T-cell (primary cell): ENCODE results near the gene TEDC2. TPM values are rescaled to one million over a fixed set of nuclear protein-coding genes. Genes with fewer than 3 reads are reported as not detected.

Experiments
- ATAC-seq, 4 experiments: fragments of 200-7000 bp in 3 of 4; fragments of 150-1000 bp in 1 of 4; cut with Tn5 transposase; replicated peaks in 1 of 4; 1 replicate in 3 of 4; 2 replicates in 1 of 4; pipeline ENCODE4 v1.10.0; 2021; ENCODE audit warnings: moderate library complexity in 3 of 4, mild to moderate bottlenecking in 2 of 4, moderate number of reproducible peaks in 1 of 4
- CTCF ChIA-PET, 2 donors: fragments of 300-600 bp; sonication (Branson Sonifier 250); formaldehyde crosslinking; loops; one replicate each; lab custom pipeline; 2022; ENCODE audit warnings: antibody characterized with exemption in 2 of 2; lab: Charles Lee
- POLR2A ChIA-PET, 2 donors: fragments of 300-600 bp; sonication (Branson Sonifier 250); formaldehyde crosslinking; loops; one replicate each; lab custom pipeline; 2022; ENCODE audit warnings: antibody characterized with exemption in 2 of 2; lab: Charles Lee
- DNase-seq, 35 experiments: peaks; one replicate each; pipeline versions ENCODE4 v3.0.0 to v3.0.0-alpha.2; 2013 to 2023
- H3K27ac ChIP-seq: one replicate; pipeline ENCODE4 v1.5.1; 2013; ENCODE audit warnings: low read length
- H3K27me3 ChIP-seq, 2 experiments: replicated peaks in 1 of 2; 1 replicate in 1 of 2; 2 replicates in 1 of 2; pipeline versions ENCODE4 v1.6.1 to v1.7.0; 2013; ENCODE audit warnings: low read length in 1 of 2, mixed read lengths in 1 of 2; ENCODE audit not compliant: control insufficient read depth in 2 of 2, insufficient read depth in 2 of 2; ENCODE audit errors: extremely low read depth in 1 of 2
- H3K36me3 ChIP-seq, 2 donors: 1 replicate in 1 of 2; 2 replicates in 1 of 2; pipeline versions ENCODE4 v1.6.1 to v1.7.0; 2013; ENCODE audit warnings: low read length in 1 of 2; ENCODE audit not compliant: control insufficient read depth in 2 of 2, insufficient read depth in 1 of 2; ENCODE audit errors: extremely low read depth in 1 of 2
- H3K4me1 ChIP-seq, 2 experiments: 1 replicate in 1 of 2; 2 replicates in 1 of 2; pipeline versions ENCODE4 v1.6.1 to v1.7.0; 2013; ENCODE audit warnings: low read length in 2 of 2, mixed read lengths in 1 of 2; ENCODE audit not compliant: insufficient read depth in 2 of 2, control insufficient read depth in 1 of 2; ENCODE audit errors: extremely low read depth in 1 of 2
- H3K4me3 ChIP-seq, 2 donors: 1 replicate in 1 of 2; 2 replicates in 1 of 2; pipeline versions ENCODE4 v1.5.1 to v1.7.0; 2013; ENCODE audit warnings: mild to moderate bottlenecking in 2 of 2, low read length in 1 of 2, moderate library complexity in 1 of 2; ENCODE audit not compliant: control insufficient read depth in 1 of 2; ENCODE audit errors: extremely low read depth in 1 of 2
- H3K9me3 ChIP-seq: 2 replicates; pipeline ENCODE4 v1.7.0; 2013
- H3K27ac Mint-ChIP-seq, 2 donors: one replicate each; pipeline ENCODE4 v1.8.0; 2020 to 2021; ENCODE audit warnings: mild to moderate bottlenecking in 2 of 2, mixed read lengths in 2 of 2
- H3K27me3 Mint-ChIP-seq, 2 donors: one replicate each; pipeline ENCODE4 v1.8.0; 2021 to 2022; ENCODE audit warnings: mixed read lengths in 2 of 2
- H3K36me3 Mint-ChIP-seq: one replicate; pipeline ENCODE4 v1.8.0; 2021; ENCODE audit warnings: mixed read lengths
- H3K4me1 Mint-ChIP-seq, 3 donors: one replicate each; pipeline ENCODE4 v1.8.0; 2020 to 2022; ENCODE audit warnings: mixed read lengths in 3 of 3, mild to moderate bottlenecking in 1 of 3
- H3K4me3 Mint-ChIP-seq, 3 donors: one replicate each; pipeline ENCODE4 v1.8.0; 2020 to 2022; ENCODE audit warnings: mild to moderate bottlenecking in 3 of 3, mixed read lengths in 3 of 3, moderate library complexity in 3 of 3
- H3K9me3 Mint-ChIP-seq, 3 donors: one replicate each; pipeline ENCODE4 v1.8.0; 2020 to 2022; ENCODE audit warnings: mixed read lengths in 3 of 3
- WGBS: methylation state at CpG from one replicate; pipeline ENCODE4 v1.1.5; 2013; ENCODE audit warnings: missing lambda C conversion rate; ENCODE audit not compliant: insufficient coverage; 5-methylcytosine and 5-hydroxymethylcytosine counted together
- total RNA-seq, 35 experiments: library from RNA in 6 of 35; stranded (reverse) in 6 of 35; fragments of 120-200 nt in 1 of 35; gene quantifications; one replicate each; pipeline versions ENCODE4 v1.2.1 to v1.2.4 and lab custom pipeline; 2013 to 2026

TEDC2 gene
- total RNA-seq, 5 donors from 2014 or later (not counting 1 experiment from before 2014, with no cell fraction given): 0.85 to 1.8 (median 0.93) TPM

DNA sequence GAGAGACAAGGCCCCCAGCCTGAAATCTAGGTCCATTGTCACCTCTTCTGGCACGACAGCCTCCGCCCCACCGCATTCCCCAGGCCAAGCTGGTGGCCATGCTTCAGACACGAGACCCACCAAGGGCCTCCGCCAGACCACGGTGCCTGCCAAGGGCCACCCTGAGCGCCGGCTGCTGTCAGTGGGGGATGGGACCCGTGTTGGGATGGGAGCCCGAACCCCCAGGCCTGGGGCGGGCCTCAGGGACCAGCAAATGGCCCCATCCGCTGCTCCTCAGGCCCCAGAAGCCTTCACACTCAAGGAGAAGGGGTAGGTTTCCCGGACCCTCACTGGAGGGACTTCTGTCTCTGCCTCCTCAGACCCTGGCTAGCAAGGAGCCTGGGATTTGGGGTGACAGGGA, 1.0 kb downstream of the TEDC2 start:
- 96% methylated on average over 13 of the region's 13 CpGs for WGBS
- Mint-ChIP-seq H3K36me3 (peaks cover 3% of the 10 kb centered on the region), H3K9me3 (no peaks in the 10 kb centered on the region), H3K27ac (no peak overlapping the region), H3K27me3 (no peaks in the 10 kb centered on the region), H3K4me3 (peak overlapping the region in 2 of 3 donors; percentile 7 to 21), H3K4me1 (peaks cover 5 to 6% (median 5%) of the 10 kb centered on the region in 3 donors)
- ChIA-PET CTCF (no interaction called here), POLR2A (no interaction called here)
- peaks cover 0 to 5% of the 10 kb centered on the region in 2 experiments for H3K27me3 ChIP-seq
- H3K27ac ChIP-seq: no peak overlapping the region
- H3K9me3 ChIP-seq: no peaks in the 10 kb centered on the region
- H3K4me1 ChIP-seq: peaks cover 3 to 18% of the 10 kb centered on the region in 2 experiments
- DNase-seq: no peak
- ATAC-seq: no peak
- H3K36me3 ChIP-seq: no peaks in the 10 kb centered on the region
- no peak overlapping the region for H3K4me3 ChIP-seq

GRCh38 chr16:2462031-2462866, 2.3 kb downstream of the TEDC2 start:
- CTCF ChIA-PET: no interaction called here
- H3K4me3 Mint-ChIP-seq: no peak overlapping the region

DNA sequence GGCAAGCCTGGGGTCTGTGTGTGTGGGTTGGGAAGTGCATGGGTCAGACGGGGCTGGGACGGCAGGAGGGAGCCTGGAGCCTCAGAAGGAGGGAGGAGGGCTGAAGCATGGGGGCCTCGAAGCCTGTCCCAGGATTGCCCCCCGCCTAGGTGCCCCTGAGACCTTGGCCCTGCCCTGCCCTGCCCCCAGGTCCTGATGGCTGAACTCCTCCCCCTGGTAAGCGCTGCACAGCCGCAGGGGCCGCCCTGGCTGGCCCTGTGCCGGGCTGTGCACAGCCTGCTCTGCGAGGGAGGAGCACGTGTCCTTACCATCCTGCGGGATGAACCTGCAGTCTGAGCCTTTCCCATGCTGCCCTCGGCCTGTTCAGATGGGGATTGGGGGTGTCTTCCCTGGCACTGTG, 4.4 kb downstream of the TEDC2 start:
- Histone ChIP-seq H3K4me3 (no peak overlapping the region), H3K27me3 (peaks cover 0 to 32% of the 10 kb centered on the region in 2 experiments), H3K4me1 (peaks cover 3 to 28% of the 10 kb centered on the region in 2 experiments), H3K9me3 (no peaks in the 10 kb centered on the region), H3K36me3 (no peaks in the 10 kb centered on the region), H3K27ac (no peak overlapping the region)
- H3K36me3 Mint-ChIP-seq: no peaks in the 10 kb centered on the region
- ATAC-seq (no peak), DNase-seq (no peak)
- H3K4me1 Mint-ChIP-seq: peaks cover 5 to 11% (median 8%) of the 10 kb centered on the region in 3 donors
- 90% methylated on average over 8 of the region's 12 CpGs for WGBS
- no peak overlapping the region for H3K4me3 Mint-ChIP-seq
- peaks cover 4 to 9% of the 10 kb centered on the region in 2 donors for H3K27me3 Mint-ChIP-seq
- ChIA-PET POLR2A (interaction anchor here in 1 of 2 donors (0.6 to 0.7 kb wide), 2 partner anchors 41 to 511 kb away, joined by 5 to 7 read pairs; no protein-coding TSS in a partner anchor), CTCF (interaction anchor here in 1 of 2 donors (0.6 kb wide), 1 partner anchor 192 kb away, joined by 5 read pairs; no protein-coding TSS in a partner anchor)
- no peaks in the 10 kb centered on the region for H3K9me3 Mint-ChIP-seq
- H3K27ac Mint-ChIP-seq: no peak overlapping the region

More at GRCh38 chr16:2462031-2462866, 2.3 kb downstream of the TEDC2 start:
- Mint-ChIP-seq H3K4me1 (peaks cover 5 to 6% (median 6%) of the 10 kb centered on the region in 3 donors), H3K27me3 (peaks cover 0 to 2% of the 10 kb centered on the region in 2 donors), H3K9me3 (no peaks in the 10 kb centered on the region), H3K27ac (no peak overlapping the region), H3K36me3 (no peaks in the 10 kb centered on the region)
- no peak for DNase-seq
- no peak overlapping the region for H3K27ac ChIP-seq
- H3K27me3 ChIP-seq: peaks cover 0 to 15% of the 10 kb centered on the region in 2 experiments
- no peaks in the 10 kb centered on the region for H3K36me3 ChIP-seq
- ATAC-seq: no peak
- POLR2A ChIA-PET: no interaction called here
- H3K4me1 ChIP-seq: peaks cover 3 to 19% of the 10 kb centered on the region in 2 experiments
- no peaks in the 10 kb centered on the region for H3K9me3 ChIP-seq
- WGBS: 93% methylated on average over 19 of the region's 23 CpGs
- no peak overlapping the region for H3K4me3 ChIP-seq

DNA sequence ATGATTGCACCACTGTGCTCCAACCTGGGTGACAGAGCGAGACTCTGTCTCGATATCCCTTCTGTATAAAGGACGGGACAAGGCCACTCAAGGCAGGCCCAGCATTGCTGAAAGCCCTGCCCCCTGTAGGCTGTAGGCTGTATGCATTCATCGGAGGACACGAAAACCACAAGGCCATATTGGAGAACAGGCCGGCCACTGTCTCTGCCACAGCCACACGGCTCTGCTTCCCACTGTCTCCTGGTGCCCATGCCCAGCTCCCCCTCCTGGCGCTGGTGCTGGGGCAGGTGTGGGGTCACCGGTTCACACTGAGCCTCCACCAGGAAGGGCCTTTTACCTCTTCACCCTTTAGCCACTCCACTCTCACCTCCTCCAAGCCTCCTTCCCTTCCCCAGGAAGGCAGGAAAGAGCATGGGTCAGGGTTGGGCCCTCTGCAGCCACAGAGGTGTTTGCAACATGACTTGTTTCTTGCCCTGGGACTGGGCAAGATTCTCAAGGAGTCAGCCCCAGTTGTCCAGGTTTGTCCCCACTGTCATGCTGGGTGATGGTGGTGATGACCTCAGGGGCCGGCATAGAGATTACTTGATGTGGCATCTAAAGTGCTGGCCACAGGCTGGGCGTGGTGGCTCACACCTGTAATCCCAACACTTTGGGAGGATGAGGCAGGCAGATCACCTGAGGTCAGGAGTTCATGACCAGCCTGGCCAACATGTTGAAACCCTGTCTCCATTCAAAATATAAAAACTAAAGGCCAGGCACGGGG, 5.9 kb downstream of the TEDC2 start:
- H3K4me1 Mint-ChIP-seq: peaks cover 4 to 16% (median 6%) of the 10 kb centered on the region in 3 donors
- Histone ChIP-seq H3K4me3 (no peak overlapping the region), H3K27ac (no peak overlapping the region), H3K27me3 (peaks cover 3 to 47% of the 10 kb centered on the region in 2 experiments), H3K9me3 (no peaks in the 10 kb centered on the region), H3K4me1 (peaks cover 2 to 23% of the 10 kb centered on the region in 2 experiments), H3K36me3 (no peaks in the 10 kb centered on the region)
- no peak overlapping the region for H3K27ac Mint-ChIP-seq
- 88% methylated on average over 11 of the region's 12 CpGs for WGBS
- CTCF ChIA-PET: no interaction called here
- POLR2A ChIA-PET: interaction anchor here in 1 of 2 donors (0.5 kb wide), 1 partner anchor 398 kb away, joined by 4 read pairs; no protein-coding TSS in a partner anchor
- no peaks in the 10 kb centered on the region for H3K9me3 Mint-ChIP-seq
- H3K36me3 Mint-ChIP-seq: no peaks in the 10 kb centered on the region
- DNase-seq (no peak), ATAC-seq (no peak)
- no peak overlapping the region for H3K4me3 Mint-ChIP-seq
- peaks cover 14 to 23% of the 10 kb centered on the region in 2 donors for H3K27me3 Mint-ChIP-seq

DNA sequence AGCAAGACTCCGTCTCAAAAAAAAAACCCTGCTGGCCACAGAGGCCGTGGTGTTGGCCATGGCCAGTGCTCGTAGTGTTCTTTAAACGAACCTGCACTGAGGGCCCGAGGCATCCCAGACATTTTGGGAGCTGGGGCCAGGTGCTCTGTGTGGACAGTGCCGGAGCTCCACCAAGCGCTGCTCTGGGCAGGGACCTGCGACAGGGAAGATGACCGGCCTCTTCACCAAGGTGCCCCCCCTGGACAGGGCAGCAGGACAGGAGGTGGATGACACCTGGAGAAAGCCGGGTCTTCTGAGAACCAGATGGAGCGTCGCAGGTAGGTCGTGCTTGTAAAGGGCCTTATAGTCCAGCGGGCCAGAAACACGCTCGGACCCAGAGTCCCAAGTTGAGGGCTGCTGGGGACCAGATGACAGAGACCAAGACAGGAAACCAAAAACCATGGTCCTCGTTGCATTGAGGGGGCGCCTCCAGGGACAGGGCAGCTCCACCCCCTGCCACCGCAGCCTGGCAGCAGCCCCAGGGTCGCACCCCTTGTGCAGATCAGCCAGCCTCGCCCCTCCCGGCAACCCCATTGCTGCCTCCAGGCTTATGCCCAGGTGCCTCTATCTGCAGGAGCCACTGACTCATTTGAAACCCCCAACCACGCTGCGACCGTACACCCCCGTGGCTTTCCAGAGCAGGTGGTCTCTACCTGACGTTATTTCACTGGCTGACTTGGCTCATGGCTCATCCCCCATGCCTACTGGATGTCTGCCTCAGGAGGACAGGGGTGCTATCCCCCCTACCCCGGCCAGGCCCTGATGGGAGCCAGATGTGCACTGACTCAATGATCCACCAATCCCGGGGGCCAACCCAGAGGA, 7.0 kb downstream of the TEDC2 start:
- Histone ChIP-seq H3K9me3 (no peaks in the 10 kb centered on the region), H3K4me3 (no peak overlapping the region), H3K27ac (no peak overlapping the region), H3K36me3 (no peaks in the 10 kb centered on the region), H3K27me3 (peaks cover 3 to 51% of the 10 kb centered on the region in 2 experiments), H3K4me1 (peaks cover 2 to 30% of the 10 kb centered on the region in 2 experiments)
- Mint-ChIP-seq H3K4me3 (peak overlapping the region in 1 of 3 donors; percentile 36), H3K36me3 (no peaks in the 10 kb centered on the region), H3K27ac (no peak overlapping the region), H3K4me1 (peaks cover 4 to 16% (median 6%) of the 10 kb centered on the region in 3 donors), H3K27me3 (peaks cover 14 to 25% of the 10 kb centered on the region in 2 donors), H3K9me3 (no peaks in the 10 kb centered on the region)
- ATAC-seq (no peak), DNase-seq (no peak)
- 64% methylated on average over 27 of the region's 29 CpGs for WGBS
- CTCF ChIA-PET: no interaction called here
- POLR2A ChIA-PET: no interaction called here
